Tibial artery (tissue), 4 donors: ENCODE results near the gene DNAJC27.

ENCODE experiments used
- DNase-seq, 2 donors: peaks; one replicate each; pipeline ENCODE4 v3.0.0-alpha.2; 2019
- H3K27ac ChIP-seq, 2 donors: fragments of 200-600 bp; sonication (generic) in 1 of 2; 1 replicate in 1 of 2; 2 replicates in 1 of 2; pipeline ENCODE4 v1.5.1; 2018 to 2019; ENCODE audit warnings: mild to moderate bottlenecking in 1 of 2
- H3K27me3 ChIP-seq, 2 donors: fragments of 200-600 bp; sonication (generic) in 1 of 2; one replicate each; pipeline versions ENCODE4 v1.5.1 to v1.6.0; 2016 to 2019
- H3K36me3 ChIP-seq, 3 donors: fragments of 200-600 bp; sonication (generic) in 2 of 3; one replicate each; pipeline ENCODE4 v1.5.1; 2016 to 2019; ENCODE audit warnings: mild to moderate bottlenecking in 2 of 3
- H3K4me1 ChIP-seq, 4 donors: fragments of 200-600 bp; sonication (generic) in 2 of 4; 1 replicate in 3 of 4; 2 replicates in 1 of 4; pipeline ENCODE4 v1.5.1; 2016 to 2019
- H3K4me3 ChIP-seq, 2 donors: fragments of 200-600 bp; sonication (generic) in 1 of 2; 1 replicate in 1 of 2; 2 replicates in 1 of 2; pipeline ENCODE4 v1.5.1; 2018 to 2019; ENCODE audit warnings: mild to moderate bottlenecking in 2 of 2
- H3K9me3 ChIP-seq, 3 donors: fragments of 200-600 bp; sonication (generic) in 1 of 3; one replicate each; pipeline ENCODE4 v1.5.1; 2016 to 2019
- intact Hi-C: fragments of 100-400 bp; cut with DNase I; formaldehyde crosslinking; loops from one replicate; pipeline ENCODE4 v1.15.0; 2023; ENCODE audit warnings: low total_unique reads
- TF ChIP-seq, protein P1 (sequence below), 2 experiments: fragments of 200-600 bp in 1 of 2; fragments of 450-650 bp in 1 of 2; IDR thresholded peaks; one replicate each; pipeline ENCODE4 v1.5.1; 2017 to 2019; ENCODE audit warnings: antibody characterized with exemption in 2 of 2, mild to moderate bottlenecking in 1 of 2, moderate library complexity in 1 of 2

The DNAJC27 gene

DNA sequence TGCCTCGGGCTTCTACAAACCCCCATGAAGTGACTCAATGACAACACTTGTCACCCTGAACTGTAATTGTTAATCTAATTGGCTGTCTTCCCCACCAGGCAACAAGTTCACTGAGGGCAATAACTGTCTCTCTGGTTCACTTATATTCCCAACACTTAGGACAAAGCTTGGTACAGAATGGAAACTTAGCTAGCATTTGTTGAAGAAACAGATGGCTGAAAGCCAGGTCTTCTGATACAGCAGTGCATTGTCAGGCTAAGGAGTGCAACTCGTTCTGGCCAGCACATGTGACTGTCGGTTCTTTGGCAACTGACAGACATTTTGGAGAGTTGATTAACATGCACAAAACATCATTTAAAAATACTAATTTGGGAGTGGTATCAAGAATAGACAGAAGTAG is 14.6 kb upstream of the DNAJC27 start:
- peaks cover 0 to 12% (median 0%) of the 10 kb centered on the region in 4 donors for H3K4me1 ChIP-seq
- no peaks in the 10 kb centered on the region for H3K9me3 ChIP-seq
- no peaks in the 10 kb centered on the region for H3K27me3 ChIP-seq
- intact Hi-C loops: no loop called here
- DNase-seq: no peak
- H3K36me3 ChIP-seq: no peaks in the 10 kb centered on the region
- no peak overlapping the region for H3K27ac ChIP-seq
- TF ChIP-seq, protein P1, sequence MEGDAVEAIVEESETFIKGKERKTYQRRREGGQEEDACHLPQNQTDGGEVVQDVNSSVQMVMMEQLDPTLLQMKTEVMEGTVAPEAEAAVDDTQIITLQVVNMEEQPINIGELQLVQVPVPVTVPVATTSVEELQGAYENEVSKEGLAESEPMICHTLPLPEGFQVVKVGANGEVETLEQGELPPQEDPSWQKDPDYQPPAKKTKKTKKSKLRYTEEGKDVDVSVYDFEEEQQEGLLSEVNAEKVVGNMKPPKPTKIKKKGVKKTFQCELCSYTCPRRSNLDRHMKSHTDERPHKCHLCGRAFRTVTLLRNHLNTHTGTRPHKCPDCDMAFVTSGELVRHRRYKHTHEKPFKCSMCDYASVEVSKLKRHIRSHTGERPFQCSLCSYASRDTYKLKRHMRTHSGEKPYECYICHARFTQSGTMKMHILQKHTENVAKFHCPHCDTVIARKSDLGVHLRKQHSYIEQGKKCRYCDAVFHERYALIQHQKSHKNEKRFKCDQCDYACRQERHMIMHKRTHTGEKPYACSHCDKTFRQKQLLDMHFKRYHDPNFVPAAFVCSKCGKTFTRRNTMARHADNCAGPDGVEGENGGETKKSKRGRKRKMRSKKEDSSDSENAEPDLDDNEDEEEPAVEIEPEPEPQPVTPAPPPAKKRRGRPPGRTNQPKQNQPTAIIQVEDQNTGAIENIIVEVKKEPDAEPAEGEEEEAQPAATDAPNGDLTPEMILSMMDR (IDR thresholded peaks at IDR 0.05): no peak
- H3K4me3 ChIP-seq: no peak overlapping the region

DNA sequence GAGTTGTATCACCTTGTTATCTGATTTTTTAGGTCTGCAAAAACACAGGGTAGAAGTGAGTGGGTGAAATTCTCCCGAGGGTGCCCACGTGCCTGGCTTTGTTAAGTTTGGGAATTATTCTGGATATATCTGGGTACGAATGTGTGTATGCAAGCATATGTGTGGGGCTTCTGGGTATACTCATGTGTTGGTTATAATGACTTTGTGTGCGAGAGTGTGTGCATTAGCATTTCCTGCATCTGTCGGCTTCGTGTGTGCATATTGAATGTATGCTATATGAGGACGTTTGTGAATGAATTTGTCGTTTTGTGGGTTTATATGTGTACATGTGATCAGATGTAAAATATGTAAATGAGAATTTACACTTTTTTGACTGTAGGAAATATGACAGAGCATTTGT is 13.8 kb upstream of the DNAJC27 start:
- Histone ChIP-seq H3K4me1 (peaks cover 0 to 15% (median 0%) of the 10 kb centered on the region in 4 donors), H3K36me3 (no peaks in the 10 kb centered on the region), H3K27me3 (no peaks in the 10 kb centered on the region), H3K9me3 (no peaks in the 10 kb centered on the region), H3K27ac (no peak overlapping the region), H3K4me3 (no peak overlapping the region)
- TF ChIP-seq, protein P1 (IDR thresholded peaks at IDR 0.05): no peak
- intact Hi-C loops: no loop called here
- DNase-seq: no peak

DNA sequence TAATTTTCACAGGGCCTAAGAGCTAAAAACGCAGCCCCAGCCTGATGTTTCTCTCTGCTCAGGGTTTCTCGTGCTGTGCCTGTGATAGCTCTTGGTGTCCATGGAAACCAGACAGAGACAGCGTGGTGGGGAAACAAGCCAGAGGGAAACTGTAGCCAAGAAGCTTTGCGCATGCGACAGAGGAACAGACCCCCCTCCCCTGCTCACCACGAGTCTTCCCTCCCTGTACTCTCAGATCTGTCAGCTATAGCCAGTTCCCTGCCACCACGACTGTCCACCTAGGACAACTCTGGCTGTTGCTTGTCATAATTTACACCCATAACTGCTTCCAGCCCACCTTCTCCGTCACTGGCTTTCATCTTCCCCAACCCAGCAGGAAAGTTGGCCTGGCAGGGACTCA is 13.2 kb upstream of the DNAJC27 start:
- Histone ChIP-seq H3K27me3 (no peaks in the 10 kb centered on the region), H3K27ac (no peak overlapping the region), H3K4me3 (no peak overlapping the region), H3K36me3 (peaks cover 0 to 3% (median under 1%) of the 10 kb centered on the region in 3 donors), H3K4me1 (peaks cover 0 to 15% (median 0%) of the 10 kb centered on the region in 4 donors), H3K9me3 (no peaks in the 10 kb centered on the region)
- TF ChIP-seq, protein P1 (IDR thresholded peaks at IDR 0.05): no peak
- peak in 1 of 2 donors; percentile 25 for DNase-seq
- intact Hi-C loops: no loop called here

DNA sequence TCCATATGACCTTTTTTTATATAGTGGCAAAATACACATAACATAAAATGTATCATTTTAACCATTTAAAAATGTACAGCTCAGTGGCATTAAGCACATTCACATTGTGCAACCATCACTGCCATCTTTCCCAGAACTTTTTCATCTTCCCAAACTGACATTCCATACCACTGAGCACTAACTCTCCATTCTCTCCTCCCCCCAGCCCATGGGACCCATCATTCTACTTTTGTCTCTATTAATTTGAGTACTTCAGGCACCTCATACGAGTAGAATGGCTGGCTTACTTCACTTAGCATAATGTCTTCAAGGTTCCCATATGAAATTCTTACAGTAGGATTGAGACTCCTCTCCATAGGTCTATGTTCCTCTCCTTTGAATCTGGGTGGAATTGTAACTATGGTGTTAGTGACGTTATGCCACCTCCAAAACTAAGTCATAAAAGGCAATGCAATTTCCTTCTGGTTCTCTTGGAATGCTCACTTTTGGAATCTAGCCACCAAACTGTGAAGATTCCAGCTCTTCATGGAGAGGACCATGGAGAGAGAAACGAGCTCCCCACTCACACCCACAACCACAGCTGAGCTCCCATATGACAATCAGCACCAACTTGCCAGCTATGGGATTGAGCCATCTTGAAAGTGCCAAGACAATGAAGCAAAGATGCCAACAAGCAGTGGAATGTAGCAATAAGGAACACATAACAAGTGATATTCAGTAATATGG is 9.8 kb upstream of the DNAJC27 start:
- Histone ChIP-seq H3K4me1 (peaks cover 0 to 15% (median 0%) of the 10 kb centered on the region in 4 donors), H3K27ac (no peak overlapping the region), H3K9me3 (no peaks in the 10 kb centered on the region), H3K27me3 (no peaks in the 10 kb centered on the region), H3K4me3 (no peak overlapping the region), H3K36me3 (peaks cover 0 to 13% (median 10%) of the 10 kb centered on the region in 3 donors)
- TF ChIP-seq, protein P1 (IDR thresholded peaks at IDR 0.05): no peak
- no peak for DNase-seq
- intact Hi-C loops: no loop called here

DNA sequence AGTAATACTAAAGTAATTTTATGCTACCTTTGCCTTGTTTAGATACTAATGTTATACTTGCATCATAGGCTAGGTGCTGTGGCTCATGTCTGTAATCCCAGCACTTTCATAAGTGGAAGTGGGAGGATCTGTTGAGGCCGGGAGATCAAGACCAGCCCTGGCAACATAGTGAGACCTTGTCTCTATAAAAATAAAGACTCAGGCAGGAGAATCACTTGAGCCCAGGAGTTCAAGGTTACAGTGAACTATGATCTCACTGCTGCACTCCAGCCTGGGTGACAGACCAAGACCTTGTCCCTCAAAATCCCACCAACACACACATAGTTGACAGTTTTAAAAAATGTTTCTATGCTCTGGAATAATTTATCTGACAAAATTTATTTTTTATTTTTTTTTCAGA is 6.9 kb upstream of the DNAJC27 start:
- Histone ChIP-seq H3K9me3 (no peaks in the 10 kb centered on the region), H3K4me3 (no peak overlapping the region), H3K27me3 (no peaks in the 10 kb centered on the region), H3K4me1 (peaks cover 0 to 17% (median 6%) of the 10 kb centered on the region in 4 donors), H3K36me3 (peaks cover 0 to 13% (median 10%) of the 10 kb centered on the region in 3 donors), H3K27ac (no peak overlapping the region)
- intact Hi-C loops: loop anchor here (5.0 kb wide), 1 partner anchor 64 kb away; the partner anchor contains the start of gene EFR3B
- TF ChIP-seq, protein P1 (IDR thresholded peaks at IDR 0.05): no peak
- no peak for DNase-seq
